SHP77 treated with DMSO at 0.1 percent for 48 hours (cell line): ENCODE data around the gene SFXN3.

Experiments used
- DNase-seq: peaks from one replicate; lab custom pipeline; 2025; lab: John Stamatoyannopoulos, UW

The SFXN3 gene

DNA sequence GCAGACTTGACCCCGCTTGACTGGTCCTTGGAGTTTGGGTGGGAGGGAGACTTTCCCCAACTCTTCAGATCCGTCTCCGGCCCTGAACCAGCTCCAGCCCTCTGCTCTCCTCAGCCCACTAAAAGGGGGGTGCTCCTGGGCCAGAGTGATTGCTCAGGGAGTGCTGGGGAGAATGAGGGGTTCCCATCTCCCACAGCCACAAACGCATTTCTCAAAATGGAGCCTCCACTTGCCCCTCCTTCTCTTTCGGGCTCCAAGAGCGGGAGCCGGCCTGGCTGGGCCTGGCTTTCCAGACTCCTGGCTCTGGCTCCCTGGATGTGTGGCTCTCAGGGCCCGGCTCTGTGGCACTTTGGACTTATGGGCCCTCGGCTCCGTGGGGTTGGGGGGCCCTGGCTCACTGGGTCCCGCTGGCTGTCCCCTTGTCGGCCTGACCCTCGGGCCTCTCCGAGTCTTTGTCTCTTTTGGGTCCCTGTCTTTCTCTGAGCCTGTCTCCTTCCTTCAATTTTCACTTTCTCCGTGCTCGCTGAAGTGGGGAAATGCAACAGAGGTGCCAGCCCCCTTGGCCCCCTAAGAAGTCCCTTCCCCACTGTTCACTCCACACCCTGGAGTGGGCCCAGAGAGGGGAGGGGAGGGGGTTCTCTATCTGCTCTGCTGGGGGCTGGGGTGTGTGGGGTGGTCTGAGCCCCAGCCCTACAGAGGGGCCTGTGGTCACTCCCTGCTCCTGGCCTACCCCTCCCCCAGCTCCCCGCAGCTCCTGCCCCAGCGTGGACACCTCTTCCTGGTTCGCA, 30.7 kb upstream of the SFXN3 start:
- no peak for DNase-seq

DNA sequence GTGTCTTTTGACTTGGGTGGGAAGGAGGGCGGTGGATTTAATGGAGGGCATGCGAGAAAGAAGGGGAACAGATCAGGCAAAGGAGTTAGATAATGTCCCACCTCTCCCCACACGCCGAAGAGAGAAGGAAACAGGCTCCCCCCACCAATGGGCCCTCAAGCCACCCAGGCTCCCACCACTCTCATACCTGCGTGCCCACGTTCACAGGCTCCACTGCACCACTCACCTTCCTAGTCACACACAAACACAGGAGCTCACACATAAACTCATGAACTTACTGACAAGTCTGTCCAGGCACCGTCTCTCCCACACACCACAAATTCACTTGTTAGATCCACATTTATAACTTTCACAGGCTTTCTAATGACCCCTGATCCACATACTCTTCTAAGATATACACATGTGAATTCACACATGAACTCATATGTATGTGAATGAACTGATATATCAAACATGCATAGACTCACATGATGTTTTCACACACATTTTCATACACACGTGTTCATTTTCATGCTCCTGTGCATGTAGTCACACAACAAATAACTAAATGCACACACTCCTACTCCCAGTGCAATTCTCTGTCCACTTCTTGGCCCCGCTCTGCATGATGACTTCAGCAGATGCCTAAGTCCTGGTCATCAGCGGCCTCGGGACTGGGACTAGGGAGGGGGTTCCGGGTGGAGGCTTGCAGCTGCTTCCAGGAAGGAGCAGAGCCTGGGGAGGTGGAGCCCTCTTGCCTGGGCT, 29.9 kb upstream of the SFXN3 start:
- DNase-seq = no peak

DNA sequence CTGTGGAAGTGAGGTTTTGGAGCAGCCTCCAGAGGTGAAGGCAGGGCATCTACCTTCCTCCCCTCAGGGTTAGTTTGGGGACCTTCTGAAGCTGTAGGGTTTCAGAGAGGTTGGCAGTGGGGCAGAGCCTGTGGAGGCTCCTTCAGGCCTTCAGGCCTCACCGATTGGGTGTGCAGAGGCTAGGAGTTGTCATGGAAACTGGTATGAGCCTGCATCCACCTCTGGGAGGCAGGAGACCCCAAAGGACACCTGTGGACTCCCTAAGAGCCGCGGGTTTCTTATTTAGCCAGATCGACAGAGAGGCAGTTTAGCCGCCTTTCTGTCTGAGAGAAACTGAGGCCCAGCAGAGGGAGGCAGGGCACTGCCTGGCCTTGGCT, 29.4 kb upstream of the SFXN3 start:
- DNase-seq = no peak

DNA sequence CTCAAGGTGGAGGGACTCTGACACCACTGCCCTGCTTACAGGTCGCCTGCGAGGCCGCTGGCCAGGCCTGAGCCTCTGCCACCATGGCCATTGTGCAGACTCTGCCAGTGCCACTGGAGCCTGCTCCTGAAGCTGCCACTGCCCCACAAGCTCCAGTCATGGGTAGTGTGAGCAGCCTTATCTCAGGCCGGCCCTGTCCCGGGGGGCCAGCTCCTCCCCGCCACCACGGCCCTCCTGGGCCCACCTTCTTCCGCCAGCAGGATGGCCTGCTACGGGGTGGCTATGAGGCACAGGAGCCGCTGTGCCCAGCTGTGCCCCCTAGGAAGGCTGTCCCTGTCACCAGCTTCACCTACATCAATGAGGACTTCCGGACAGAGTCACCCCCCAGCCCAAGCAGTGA, 28.6 kb upstream of the SFXN3 start:
- no peak for DNase-seq

DNA sequence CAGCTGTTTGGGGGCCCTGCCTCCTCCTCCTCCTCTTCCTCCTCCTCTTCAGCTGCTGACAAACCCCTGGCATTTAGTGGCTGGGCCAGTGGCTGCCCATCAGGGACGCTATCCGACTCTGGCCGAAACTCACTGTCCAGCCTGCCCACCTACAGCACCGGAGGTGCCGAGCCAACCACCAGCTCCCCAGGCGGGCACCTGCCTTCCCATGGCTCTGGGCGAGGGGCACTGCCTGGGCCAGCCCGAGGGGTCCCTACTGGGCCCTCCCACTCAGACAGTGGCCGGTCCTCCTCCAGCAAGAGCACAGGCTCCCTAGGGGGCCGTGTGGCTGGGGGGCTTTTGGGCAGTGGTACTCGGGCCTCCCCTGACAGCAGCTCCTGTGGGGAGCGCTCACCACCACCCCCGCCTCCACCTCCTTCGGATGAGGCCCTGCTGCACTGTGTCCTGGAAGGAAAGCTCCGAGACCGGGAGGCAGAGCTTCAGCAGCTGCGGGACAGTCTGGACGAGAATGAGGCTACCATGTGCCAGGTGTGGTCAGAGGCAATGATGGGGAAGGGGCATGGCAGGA, 27.3 kb upstream of the SFXN3 start:
- DNase-seq = no peak

DNA sequence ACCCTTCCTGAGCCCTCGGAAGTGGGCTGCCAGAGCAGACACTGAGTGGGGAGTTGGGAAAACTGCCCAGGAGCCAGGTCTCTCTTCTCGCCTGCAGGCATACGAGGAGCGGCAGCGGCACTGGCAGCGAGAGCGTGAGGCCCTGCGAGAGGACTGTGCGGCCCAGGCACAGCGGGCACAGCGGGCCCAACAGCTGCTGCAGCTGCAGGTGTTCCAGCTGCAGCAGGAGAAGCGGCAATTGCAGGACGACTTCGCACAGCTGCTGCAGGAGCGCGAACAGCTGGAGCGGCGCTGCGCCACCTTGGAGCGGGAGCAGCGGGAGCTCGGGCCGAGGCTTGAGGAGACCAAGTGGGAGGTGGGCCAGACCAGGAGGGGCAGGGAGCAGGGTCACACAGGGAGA, 25.7 kb upstream of the SFXN3 start:
- DNase-seq = no peak

DNA sequence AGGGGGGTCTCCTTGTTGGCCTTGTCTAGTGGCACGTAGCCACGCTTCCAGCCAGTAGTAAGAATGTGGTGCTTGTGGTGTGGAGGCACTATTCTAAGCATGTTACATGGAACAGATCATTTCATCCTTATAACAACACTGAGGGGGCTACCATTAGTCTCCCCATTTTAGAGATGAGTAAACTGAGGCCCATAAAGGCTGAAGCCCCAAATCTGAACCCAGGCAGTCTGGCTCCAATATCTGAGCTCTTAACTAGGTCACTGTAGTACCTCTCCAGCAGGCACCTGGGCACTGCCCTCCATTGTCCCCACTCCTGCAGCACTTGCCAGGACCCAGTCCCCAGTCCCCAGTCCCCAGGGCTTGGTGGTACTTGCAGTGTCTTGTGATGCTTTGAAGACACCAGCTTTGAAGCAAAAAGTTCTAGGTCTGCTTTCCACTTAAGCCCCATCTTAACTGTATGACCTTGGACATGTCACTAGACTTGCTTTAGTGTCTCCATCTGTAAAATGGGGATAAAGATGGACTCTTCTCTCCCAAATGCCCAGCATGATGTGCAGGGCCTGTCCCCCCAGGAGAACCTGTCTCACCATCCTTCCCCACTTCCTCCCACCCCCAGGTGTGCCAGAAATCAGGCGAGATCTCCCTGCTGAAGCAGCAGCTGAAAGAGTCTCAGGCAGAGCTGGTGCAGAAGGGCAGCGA, 25.0 kb upstream of the SFXN3 start:
- DNase-seq = no peak

DNA sequence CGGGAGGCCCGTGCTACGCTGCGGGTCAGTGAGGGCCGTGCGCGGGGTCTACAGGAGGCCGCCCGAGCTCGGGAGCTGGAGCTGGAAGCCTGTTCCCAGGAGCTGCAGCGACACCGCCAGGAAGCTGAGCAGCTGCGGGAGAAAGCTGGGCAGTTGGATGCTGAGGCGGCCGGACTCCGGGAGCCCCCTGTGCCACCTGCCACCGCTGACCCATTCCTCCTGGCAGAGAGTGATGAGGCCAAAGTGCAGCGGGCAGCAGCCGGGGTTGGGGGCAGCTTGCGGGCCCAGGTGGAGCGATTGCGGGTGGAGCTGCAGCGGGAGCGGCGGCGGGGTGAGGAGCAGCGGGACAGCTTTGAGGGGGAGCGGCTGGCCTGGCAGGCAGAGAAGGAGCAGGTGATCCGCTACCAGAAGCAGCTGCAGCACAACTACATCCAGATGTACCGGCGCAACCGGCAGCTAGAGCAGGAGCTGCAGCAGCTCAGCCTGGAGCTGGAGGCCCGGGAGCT, 24.4 kb upstream of the SFXN3 start:
- peak; percentile 60 for DNase-seq

DNA sequence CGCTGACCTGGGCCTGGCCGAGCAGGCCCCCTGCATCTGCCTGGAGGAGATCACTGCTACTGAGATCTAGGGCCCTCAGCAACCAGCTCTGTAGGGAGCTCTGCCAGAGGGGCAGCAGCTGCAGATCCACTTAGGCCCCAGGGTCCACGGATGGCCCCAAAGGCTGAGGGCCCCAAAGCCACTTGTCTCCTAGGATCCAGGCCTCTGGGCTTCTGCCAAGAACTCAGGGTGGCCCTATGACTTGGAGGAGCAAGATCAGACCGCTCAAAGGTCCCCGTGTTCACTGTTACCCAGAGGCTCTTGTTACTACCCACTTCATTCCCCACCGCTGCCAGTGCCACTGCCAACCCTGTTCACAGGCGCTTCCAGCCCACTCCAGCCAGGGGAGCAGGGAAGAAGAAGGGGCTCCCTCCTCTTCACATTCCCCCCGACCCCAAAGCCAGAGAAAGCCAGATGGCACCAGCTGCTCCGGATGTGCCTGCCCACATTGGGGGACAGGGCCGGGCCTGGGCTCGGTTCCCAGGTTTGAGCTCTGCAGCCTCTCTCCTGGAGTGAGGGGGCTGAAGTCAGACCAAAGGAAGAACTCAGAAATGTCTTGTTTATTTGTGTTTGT, 23.8 kb upstream of the SFXN3 start:
- no peak for DNase-seq

DNA sequence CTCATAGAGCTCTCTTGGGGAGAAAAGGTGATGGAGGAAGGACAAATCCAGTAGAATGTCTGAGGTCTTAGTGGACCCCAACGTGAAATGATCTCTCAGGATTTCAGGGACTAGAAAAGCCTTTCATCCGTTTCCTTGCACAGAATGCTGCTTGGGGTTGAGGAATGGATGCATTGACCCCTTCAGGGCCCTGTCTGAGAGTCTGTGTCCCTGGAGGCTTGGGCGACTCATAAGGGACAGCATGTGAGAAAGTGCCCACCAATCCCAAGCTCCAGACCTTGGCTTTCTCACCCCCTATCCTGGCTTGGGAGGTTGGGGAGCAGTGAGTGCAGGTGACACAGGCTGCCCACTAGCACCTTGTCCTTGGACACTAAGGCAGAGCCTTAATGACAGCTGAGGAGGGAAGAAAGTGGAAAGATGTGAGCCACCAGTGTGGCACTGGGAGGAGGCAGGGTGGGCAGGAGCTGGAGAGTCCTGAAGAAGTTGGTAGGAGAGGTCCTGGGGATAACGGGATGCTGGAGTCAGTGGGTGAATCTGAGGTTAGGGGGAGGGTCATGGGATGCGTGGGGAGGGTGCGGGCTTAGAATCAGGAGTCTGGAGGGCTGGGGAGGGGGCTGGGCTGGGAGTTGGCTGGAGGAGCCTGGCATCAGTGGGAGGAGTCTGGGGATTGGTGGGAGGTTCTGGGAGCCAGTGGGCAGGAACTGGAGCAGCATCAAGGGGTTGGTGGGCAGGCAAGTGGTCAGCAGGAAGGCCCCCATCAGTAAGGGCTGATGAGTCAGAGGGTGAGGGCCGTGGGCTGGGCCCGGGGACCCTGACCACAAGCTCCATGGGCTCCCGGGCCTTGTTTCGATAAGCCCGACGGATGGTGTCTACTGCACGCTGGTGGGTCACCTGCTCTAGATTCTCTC, 22.9 kb upstream of the SFXN3 start:
- DNase-seq = no peak

DNA sequence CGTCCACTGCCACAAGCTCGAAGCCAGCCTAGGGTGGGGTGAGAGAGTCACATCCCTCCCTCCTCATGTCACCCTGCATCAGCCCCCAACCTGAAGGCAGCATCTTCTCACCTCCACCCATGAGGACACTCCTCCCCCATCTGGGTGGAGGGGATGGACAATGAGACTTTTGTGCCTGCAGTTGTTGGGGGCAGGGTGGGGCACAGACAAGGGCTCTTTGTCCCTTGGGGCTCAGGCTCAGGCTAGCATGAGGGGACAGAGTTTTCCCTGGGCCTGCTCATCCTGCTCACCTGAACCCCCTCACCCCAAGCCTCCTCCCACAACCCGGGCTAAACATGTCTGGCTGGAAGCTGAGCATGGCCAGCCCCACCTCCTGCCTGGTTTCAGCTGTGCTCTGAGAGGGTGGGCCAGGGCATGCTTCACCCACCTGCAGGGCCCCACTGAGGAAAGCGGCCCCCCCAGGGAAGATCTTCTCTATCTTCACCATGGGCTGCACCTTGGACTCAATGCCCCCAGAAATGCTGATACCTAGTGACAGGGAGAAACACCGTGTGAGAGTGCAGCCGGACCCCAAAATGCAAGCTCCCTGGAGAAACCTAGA, 22.1 kb upstream of the SFXN3 start:
- DNase-seq = no peak

DNA sequence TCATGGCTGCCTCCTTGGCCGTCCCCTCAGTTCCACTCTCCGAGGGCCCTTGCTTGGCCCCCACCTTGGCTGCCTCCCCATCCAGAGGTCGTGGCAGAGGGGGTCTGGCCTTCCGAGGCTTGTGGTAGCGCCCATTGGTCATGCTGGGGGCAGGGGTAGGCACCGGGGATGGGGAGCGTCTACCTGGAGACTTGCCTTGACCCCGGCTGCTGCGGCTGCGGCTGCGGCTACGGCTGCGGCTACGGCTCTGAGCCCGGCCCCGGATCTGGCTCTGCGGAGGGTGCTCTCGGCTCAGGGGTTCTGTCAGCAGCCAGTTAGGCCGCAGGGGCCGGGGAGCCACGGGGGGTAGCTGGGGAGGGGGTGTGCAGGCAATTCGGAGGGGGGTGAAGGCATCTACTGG, 20.7 kb upstream of the SFXN3 start:
- no peak for DNase-seq

DNA sequence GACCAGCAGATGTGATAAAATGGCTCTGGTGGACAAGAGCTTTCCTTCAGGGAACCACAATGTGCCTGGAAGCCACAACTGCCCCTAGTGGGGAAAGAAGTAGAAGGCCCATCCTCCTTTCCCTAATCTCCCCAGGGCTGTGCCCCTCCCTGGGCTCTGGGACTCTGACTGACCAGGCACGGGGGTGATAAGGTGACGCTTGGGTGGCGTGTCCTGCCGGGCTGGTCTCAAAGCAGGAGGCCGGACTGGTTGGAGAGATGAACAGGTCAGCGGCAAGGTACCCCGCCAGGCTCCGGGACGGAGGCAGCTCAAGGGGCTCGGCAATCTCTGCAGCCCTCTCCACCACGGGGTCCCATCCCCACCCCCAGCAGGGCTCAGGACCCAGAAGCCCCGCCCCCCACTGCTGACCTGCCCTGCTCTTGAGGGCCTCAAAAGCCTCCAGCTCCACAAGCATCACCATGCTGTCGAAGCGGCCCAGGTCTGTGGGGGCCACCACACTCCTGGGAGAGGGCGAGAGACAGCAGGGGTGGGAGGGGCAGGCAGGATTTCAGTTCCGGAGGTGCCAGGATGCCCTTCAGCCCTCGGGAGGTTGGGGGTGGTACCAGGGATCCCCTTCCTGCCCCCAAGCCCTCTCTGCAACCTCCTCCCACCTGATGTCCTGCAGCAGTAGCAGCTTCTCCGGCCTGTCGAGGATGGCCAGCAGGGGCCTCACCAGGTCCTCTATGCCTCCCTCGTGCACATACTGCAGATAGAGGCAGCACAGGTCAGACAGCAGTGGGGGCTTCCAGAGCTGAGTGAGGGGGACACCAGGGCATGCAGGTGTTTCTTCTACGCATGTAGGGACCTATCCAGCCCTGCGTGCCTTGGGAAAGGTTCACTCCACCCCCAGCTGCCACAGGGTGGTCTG, 19.3 kb upstream of the SFXN3 start:
- DNase-seq = no peak

DNA sequence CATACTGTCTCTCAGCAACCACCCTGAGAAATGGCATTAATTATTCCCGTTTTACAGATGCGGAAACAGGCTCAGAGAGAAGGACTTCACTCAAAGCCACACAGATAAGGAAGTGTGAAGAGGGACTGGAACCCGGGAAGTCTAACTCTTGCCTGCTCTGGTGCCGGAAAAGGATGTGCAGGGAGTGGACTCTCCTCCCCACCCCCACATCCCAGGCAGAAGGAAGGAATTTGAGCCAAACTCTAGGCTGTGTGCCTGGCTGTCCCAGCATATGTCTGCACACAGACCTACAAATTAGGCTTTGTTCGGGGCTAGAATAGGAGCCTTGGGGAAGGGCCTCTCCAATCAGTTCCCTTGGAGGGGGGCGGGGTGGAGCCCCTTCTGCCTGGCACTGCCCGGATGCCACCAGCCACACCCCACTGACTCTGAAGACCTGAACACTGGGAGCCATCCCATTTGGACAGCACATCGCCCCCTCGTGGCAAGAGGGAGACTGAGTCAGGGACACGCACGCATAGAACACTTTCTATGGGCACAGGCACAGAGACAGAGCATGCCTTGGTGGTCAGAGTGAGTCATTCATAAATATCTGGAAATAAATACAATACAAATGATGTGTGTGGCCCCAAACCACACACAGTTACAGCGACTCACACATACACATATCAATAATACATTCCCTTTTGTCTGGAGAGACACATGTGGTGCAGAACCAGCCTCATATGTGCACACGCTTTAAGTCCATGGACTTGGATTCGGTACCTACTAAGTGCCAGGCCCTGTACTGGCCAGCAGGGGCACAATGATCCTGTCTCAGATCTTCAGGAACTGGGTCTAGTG, 18.3 kb upstream of the SFXN3 start:
- DNase-seq = peak; percentile 86

DNA sequence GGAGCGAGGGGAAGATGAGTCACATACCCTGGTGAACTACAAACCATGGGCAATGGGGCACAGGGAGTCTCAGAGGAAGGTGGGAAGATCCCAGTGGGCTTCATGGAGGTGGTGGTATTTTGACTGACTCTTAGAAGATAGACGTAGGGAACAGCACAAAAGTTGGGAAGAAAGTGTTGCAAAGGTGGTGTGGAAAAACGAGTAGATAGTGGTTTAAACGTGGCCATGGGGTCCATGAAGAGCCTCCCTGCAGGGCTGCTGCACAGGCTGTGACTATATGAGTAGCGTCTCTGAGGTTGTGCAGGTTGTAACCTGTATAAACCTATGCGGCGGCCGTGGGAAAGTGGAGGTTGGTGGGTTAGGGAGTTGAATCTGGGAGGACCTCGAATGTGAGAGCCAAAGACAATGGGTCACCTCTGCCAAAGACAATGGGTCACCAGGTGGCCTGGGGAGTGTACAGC, 17.6 kb upstream of the SFXN3 start:
- DNase-seq = no peak

DNA sequence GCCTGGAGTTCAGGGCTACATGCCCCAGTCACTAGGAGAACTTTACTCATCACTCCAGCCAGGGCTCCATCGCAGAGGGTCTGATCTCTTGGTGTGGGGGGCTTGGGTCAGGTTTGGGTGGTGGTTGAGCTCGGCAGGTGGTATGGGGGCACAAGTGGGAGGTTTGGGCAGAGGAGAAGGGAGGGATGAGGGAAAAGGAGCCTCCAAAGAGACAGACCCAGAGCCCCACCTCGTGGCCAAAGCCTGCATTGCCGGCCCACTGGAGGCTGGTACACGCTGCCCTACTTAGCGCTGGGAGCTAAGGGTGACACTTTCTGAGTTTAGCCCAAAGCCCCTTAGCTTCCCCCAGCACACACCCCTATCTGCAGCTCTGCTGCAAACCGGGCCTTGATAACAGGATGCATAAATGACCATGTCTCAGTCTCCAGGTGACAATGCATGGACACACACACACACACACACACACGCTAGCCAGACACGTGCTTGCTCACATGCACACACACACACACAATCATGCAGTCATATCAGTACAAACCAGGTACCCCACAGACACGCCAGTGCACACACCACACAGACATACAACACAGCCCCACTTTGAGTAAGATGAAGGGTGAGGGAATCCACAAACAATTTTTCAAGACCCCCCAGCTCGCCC, 16.7 kb upstream of the SFXN3 start:
- no peak for DNase-seq

DNA sequence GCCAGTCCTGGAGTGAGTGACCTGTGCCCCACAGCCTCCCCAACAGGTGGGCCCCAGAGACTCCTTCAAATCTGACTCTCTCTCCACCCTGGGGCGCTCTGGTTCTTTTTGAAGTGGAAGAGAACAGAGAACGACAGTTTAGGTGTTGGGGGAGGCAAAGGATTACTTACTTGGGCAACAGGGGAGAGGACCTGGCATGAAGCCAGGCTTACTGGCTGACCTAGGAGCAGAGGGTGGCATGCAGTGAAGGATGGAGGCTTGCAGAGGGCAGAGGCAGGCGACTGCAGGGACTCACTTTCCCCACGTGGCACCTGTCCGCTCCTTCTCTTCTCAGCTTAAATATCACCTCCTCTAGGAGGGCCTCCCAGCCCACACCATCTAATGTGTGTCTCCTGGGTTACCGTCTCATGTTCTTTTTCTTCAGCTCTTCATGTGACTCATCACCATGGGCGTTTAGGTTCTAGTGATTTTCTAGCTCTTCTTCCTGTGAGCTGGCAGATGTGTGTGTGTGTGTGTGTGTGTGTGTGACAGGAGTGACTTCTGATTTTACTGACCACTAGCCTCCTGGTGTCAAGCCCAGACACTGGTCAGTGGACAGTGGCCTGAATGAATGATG, 16.0 kb upstream of the SFXN3 start:
- DNase-seq = no peak

DNA sequence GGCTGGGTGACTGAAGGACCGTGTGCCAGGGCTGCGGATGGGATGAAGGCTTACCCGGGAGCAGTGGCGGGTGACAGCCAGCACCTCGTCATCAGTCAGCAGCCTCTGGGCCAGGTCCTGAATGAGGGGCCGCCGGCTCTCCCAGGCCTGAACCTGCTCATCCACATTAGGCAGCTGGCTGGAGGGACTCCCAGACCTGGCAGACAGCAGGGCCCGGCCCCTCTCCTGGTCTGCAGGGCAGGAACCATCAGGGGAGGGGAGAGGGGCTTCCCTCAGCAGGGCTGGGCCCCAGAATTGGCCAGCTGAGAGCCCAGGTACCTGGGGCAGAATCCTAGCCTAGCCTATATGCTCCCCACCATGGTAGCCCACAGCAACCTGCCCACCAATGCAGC, 15.5 kb upstream of the SFXN3 start:
- DNase-seq = no peak
